Measurements from ENCODE around the gene IGFBP6.

DNA sequence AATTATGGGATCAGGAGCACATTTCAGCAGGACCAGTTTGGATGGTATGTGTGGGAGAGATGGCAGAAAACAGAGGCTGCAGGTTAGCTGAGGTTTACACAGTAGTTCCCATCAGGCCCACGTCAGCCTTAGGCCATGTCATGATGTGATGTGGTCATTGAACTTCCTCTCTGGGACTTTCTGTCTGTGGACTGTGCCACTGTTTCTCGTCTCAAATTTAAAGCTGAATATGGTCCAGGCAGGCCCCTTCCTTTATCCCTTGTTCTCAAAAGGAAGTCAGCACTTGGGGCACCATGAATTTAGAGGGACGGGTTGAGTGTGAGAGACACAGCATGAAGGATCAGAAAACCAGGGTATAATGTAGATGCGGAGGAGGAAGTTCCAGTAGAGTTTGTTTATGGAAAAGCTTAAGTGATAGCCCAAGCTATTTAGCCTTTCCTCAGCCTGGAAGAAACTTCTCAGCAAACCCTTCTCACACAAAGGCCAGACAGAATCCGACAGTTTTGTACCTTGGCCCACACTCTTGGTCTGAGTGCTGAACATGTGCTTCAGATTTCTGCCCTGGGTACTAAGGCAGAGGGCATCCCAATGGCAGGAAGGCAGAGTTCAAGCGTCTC is 3.6 kb upstream of the IGFBP6 start:
- TF ChIP-seq CTCF (IDR thresholded peaks at IDR 0.05) (no peak), ZFX (IDR thresholded peaks at IDR 0.05; ENCODE audit: borderline replicate concordance) (no peak)

Data from 22Rv1 (cell line).